GM21576 (cell line): ENCODE data around the gene CXorf51B.
"Not testable (repeated sequence)": the region's sequence is repeated elsewhere in the genome, so short reads cannot be mapped to it uniquely, and the experiment has no call there.

Experiments used
- ATAC-seq: cut with Tn5 transposase; IDR thresholded peaks from one replicate; pipeline ENCODE4 v1.9.1; 2021; ENCODE audit warnings: mild to moderate bottlenecking, moderate library complexity; ENCODE audit not compliant: unreplicated experiment

Gene CXorf51B

GRCh38 chrX:146809471-146809870 is at the start of gene CXorf51B:
CXorf51B (plus strand) TSS chrX:146809771; CDS start chrX:146809792, 21 bp downstream.
- not testable (repeated sequence) for ATAC-seq

DNA sequence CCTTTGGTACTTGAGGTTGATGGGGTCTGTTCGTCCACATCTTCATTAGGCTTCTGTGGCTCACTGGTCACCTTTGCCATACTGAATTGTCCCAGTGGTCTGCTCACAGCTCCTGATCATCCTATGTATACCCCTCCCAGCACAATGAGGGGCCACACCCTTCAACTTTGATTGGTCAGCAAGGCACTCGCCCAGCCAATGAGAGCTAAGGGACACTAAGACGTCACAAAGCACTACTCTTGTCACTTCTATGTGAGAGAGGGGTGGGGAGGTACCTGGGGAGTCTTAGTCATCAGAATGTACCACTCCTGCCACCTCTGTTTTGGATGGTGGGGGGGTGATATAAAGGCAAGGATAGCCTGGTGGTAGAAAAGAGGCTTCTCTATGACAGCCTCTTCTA is 5.1 kb downstream of the CXorf51B start, which contains the start of gene CXorf51A:
Gene CXorf51A (minus strand): TSS at position 101 of the 400 bp plus-strand sequence. CDS start 21 bp downstream, at position 80.
- ATAC-seq, result not testable (repeated sequence)

- no peak for ATAC-seq
These were observed 22.4 kb downstream of the CXorf51B start for GRCh38 chrX:146831994-146832393.

DNA sequence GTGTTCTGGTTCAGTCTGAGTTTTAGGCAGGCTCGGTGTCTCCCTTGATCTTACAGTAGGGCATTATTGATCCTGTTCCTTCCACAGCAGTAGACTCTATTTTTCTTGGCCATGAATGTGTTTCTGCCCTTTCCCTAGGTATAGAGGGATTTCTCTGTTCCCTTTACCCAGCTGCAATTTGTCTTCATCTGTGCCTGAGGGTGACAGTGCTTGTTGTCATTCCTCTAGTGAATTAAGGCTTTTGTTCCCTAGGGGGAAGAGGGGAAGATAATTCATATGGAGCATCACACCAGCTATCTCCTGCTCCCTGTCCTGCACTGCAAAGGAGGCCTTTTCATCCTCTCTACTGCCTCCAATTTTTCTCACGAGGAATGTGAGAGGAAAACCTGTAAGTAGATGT is 44.7 kb downstream of the CXorf51B start:
- no peak for ATAC-seq
